ENCODE data around the gene TRAPPC13.

The TRAPPC13 gene

GRCh38 chr5:65630981-65631380 is 6.2 kb downstream of the TRAPPC13 start:
- H2BK15ac ChIP-seq (replicated peaks; ENCODE audit: low read depth) = no peak overlapping the region
- H3K18ac ChIP-seq (ENCODE audit: low read length) = no peak overlapping the region
- no peak overlapping the region for H4K8ac ChIP-seq (ENCODE audit: low read depth, low read length)
- no peak overlapping the region for H3K23ac ChIP-seq (ENCODE audit: low read length)
- H3K79me2 ChIP-seq (ENCODE audit: control insufficient read depth, insufficient read depth, low read length) = peaks cover 3% of the 10 kb centered on the region
- no peak overlapping the region for H3K4ac ChIP-seq (ENCODE audit: low read depth, low read length)
- H4K5ac ChIP-seq (ENCODE audit: low read length) = no peak overlapping the region
- no peak overlapping the region for H2BK120ac ChIP-seq (ENCODE audit: low read depth, low read length)
- no peak overlapping the region for H3K27ac ChIP-seq (ENCODE audit: low read depth, low read length)
- H3K27me3 ChIP-seq (ENCODE audit: insufficient read depth, low read length, poor library complexity) = no peaks in the 10 kb centered on the region
- no peaks in the 10 kb centered on the region for H3K36me3 ChIP-seq (ENCODE audit: control insufficient read depth, insufficient read depth, low read length)
- no peak overlapping the region for H3K4me2 ChIP-seq (ENCODE audit: low read length)
- no peak for DNase-seq
- H3K56ac ChIP-seq (ENCODE audit: low read length) = no peak overlapping the region
- no peaks in the 10 kb centered on the region for H3K4me1 ChIP-seq (ENCODE audit: control insufficient read depth, low read depth, low read length)
- no peak overlapping the region for H3K9ac ChIP-seq (ENCODE audit: low read length)
- peaks cover 3% of the 10 kb centered on the region for H3K79me1 ChIP-seq (ENCODE audit: low read length)
- no peak overlapping the region for H2AK5ac ChIP-seq (ENCODE audit: low read length)
- no peak overlapping the region for H3K4me3 ChIP-seq (ENCODE audit: low read length)
- no peak overlapping the region for H2BK5ac ChIP-seq (ENCODE audit: low read length)

GRCh38 chr5:65640240-65640639 is 15.4 kb downstream of the TRAPPC13 start:
- no peaks in the 10 kb centered on the region for H3K79me2 ChIP-seq (ENCODE audit: control insufficient read depth, insufficient read depth, low read length)
- no peak overlapping the region for H2BK15ac ChIP-seq (replicated peaks; ENCODE audit: low read depth)
- no peak overlapping the region for H3K23ac ChIP-seq (ENCODE audit: low read length)
- H3K56ac ChIP-seq (ENCODE audit: low read length) = no peak overlapping the region
- no peak overlapping the region for H4K8ac ChIP-seq (ENCODE audit: low read depth, low read length)
- no peak overlapping the region for H3K4ac ChIP-seq (ENCODE audit: low read depth, low read length)
- no peak overlapping the region for H3K27ac ChIP-seq (ENCODE audit: low read depth, low read length)
- H2BK120ac ChIP-seq (ENCODE audit: low read depth, low read length) = no peak overlapping the region
- H3K4me3 ChIP-seq (ENCODE audit: low read length) = no peak overlapping the region
- H3K9ac ChIP-seq (ENCODE audit: low read length) = no peak overlapping the region
- WGBS (ENCODE audit: extremely low coverage, insufficient coverage, low lambda C conversion rate) = no CpG with 5 or more reads among the region's 4 CpGs
- H2BK5ac ChIP-seq (ENCODE audit: low read length) = no peak overlapping the region
- H3K18ac ChIP-seq (ENCODE audit: low read length) = no peak overlapping the region
- no peak overlapping the region for H4K5ac ChIP-seq (ENCODE audit: low read length)
- no peaks in the 10 kb centered on the region for H3K4me1 ChIP-seq (ENCODE audit: control insufficient read depth, low read depth, low read length)
- no peaks in the 10 kb centered on the region for H3K27me3 ChIP-seq (ENCODE audit: insufficient read depth, low read length, poor library complexity)
- H2AK5ac ChIP-seq (ENCODE audit: low read length) = no peak overlapping the region
- no peaks in the 10 kb centered on the region for H3K36me3 ChIP-seq (ENCODE audit: control insufficient read depth, insufficient read depth, low read length)
- H3K79me1 ChIP-seq (ENCODE audit: low read length) = no peaks in the 10 kb centered on the region
- DNase-seq = no peak
- no peak overlapping the region for H3K4me2 ChIP-seq (ENCODE audit: low read length)

GRCh38 chr5:65646938-65647337 is 22.1 kb downstream of the TRAPPC13 start:
- no peak overlapping the region for H2BK120ac ChIP-seq (ENCODE audit: low read depth, low read length)
- H3K36me3 ChIP-seq (ENCODE audit: control insufficient read depth, insufficient read depth, low read length) = no peaks in the 10 kb centered on the region
- H3K18ac ChIP-seq (ENCODE audit: low read length) = no peak overlapping the region
- no peak overlapping the region for H3K23ac ChIP-seq (ENCODE audit: low read length)
- no peak overlapping the region for H3K56ac ChIP-seq (ENCODE audit: low read length)
- H3K79me1 ChIP-seq (ENCODE audit: low read length) = no peaks in the 10 kb centered on the region
- DNase-seq = no peak
- no peak overlapping the region for H4K8ac ChIP-seq (ENCODE audit: low read depth, low read length)
- no peak overlapping the region for H4K5ac ChIP-seq (ENCODE audit: low read length)
- no peak overlapping the region for H2BK5ac ChIP-seq (ENCODE audit: low read length)
- no peak overlapping the region for H3K9ac ChIP-seq (ENCODE audit: low read length)
- H2BK15ac ChIP-seq (replicated peaks; ENCODE audit: low read depth) = no peak overlapping the region
- no peak overlapping the region for H3K4ac ChIP-seq (ENCODE audit: low read depth, low read length)
- no peak overlapping the region for H3K27ac ChIP-seq (ENCODE audit: low read depth, low read length)
- H3K4me2 ChIP-seq (ENCODE audit: low read length) = no peak overlapping the region
- no peaks in the 10 kb centered on the region for H3K27me3 ChIP-seq (ENCODE audit: insufficient read depth, low read length, poor library complexity)
- no peaks in the 10 kb centered on the region for H3K79me2 ChIP-seq (ENCODE audit: control insufficient read depth, insufficient read depth, low read length)
- H2AK5ac ChIP-seq (ENCODE audit: low read length) = no peak overlapping the region
- no peaks in the 10 kb centered on the region for H3K4me1 ChIP-seq (ENCODE audit: control insufficient read depth, low read depth, low read length)
- H3K4me3 ChIP-seq (ENCODE audit: low read length) = no peak overlapping the region
- WGBS (ENCODE audit: extremely low coverage, insufficient coverage, low lambda C conversion rate) = no CpG with 5 or more reads among the region's 2 CpGs

GRCh38 chr5:65647941-65648340 is 23.1 kb downstream of the TRAPPC13 start:
- H3K23ac ChIP-seq (ENCODE audit: low read length) = no peak overlapping the region
- H3K4me1 ChIP-seq (ENCODE audit: control insufficient read depth, low read depth, low read length) = no peaks in the 10 kb centered on the region
- H3K4me3 ChIP-seq (ENCODE audit: low read length) = no peak overlapping the region
- H2AK5ac ChIP-seq (ENCODE audit: low read length) = no peak overlapping the region
- no peak overlapping the region for H3K4ac ChIP-seq (ENCODE audit: low read depth, low read length)
- H3K79me1 ChIP-seq (ENCODE audit: low read length) = no peaks in the 10 kb centered on the region
- H3K36me3 ChIP-seq (ENCODE audit: control insufficient read depth, insufficient read depth, low read length) = no peaks in the 10 kb centered on the region
- H3K27ac ChIP-seq (ENCODE audit: low read depth, low read length) = no peak overlapping the region
- H3K27me3 ChIP-seq (ENCODE audit: insufficient read depth, low read length, poor library complexity) = no peaks in the 10 kb centered on the region
- H2BK120ac ChIP-seq (ENCODE audit: low read depth, low read length) = no peak overlapping the region
- no peak overlapping the region for H4K5ac ChIP-seq (ENCODE audit: low read length)
- no peak overlapping the region for H3K9ac ChIP-seq (ENCODE audit: low read length)
- H2BK15ac ChIP-seq (replicated peaks; ENCODE audit: low read depth) = no peak overlapping the region
- no peak overlapping the region for H2BK5ac ChIP-seq (ENCODE audit: low read length)
- H4K8ac ChIP-seq (ENCODE audit: low read depth, low read length) = no peak overlapping the region
- no peak overlapping the region for H3K18ac ChIP-seq (ENCODE audit: low read length)
- no peak overlapping the region for H3K56ac ChIP-seq (ENCODE audit: low read length)
- no peaks in the 10 kb centered on the region for H3K79me2 ChIP-seq (ENCODE audit: control insufficient read depth, insufficient read depth, low read length)
- H3K4me2 ChIP-seq (ENCODE audit: low read length) = no peak overlapping the region
- DNase-seq = peak; percentile 13

- no CpG with 5 or more reads among the region's 5 CpGs for WGBS (ENCODE audit: extremely low coverage, insufficient coverage, low lambda C conversion rate)
Measured at GRCh38 chr5:65651144-65651543, 26.3 kb downstream of the TRAPPC13 start.

GRCh38 chr5:65654713-65655112 is 29.9 kb downstream of the TRAPPC13 start:
- no peak overlapping the region for H3K4me2 ChIP-seq (ENCODE audit: low read length)
- no peak overlapping the region for H3K23ac ChIP-seq (ENCODE audit: low read length)
- no peak overlapping the region for H3K9ac ChIP-seq (ENCODE audit: low read length)
- no peak overlapping the region for H4K8ac ChIP-seq (ENCODE audit: low read depth, low read length)
- no peak overlapping the region for H3K27ac ChIP-seq (ENCODE audit: low read depth, low read length)
- H3K36me3 ChIP-seq (ENCODE audit: control insufficient read depth, insufficient read depth, low read length) = no peaks in the 10 kb centered on the region
- no peak overlapping the region for H3K18ac ChIP-seq (ENCODE audit: low read length)
- no peak overlapping the region for H2AK5ac ChIP-seq (ENCODE audit: low read length)
- no peak overlapping the region for H3K4me3 ChIP-seq (ENCODE audit: low read length)
- H3K4ac ChIP-seq (ENCODE audit: low read depth, low read length) = no peak overlapping the region
- no peak overlapping the region for H2BK15ac ChIP-seq (replicated peaks; ENCODE audit: low read depth)
- no peak overlapping the region for H4K5ac ChIP-seq (ENCODE audit: low read length)
- H3K79me1 ChIP-seq (ENCODE audit: low read length) = no peaks in the 10 kb centered on the region
- WGBS (ENCODE audit: extremely low coverage, insufficient coverage, low lambda C conversion rate) = no CpG with 5 or more reads among the region's 2 CpGs
- H3K27me3 ChIP-seq (ENCODE audit: insufficient read depth, low read length, poor library complexity) = no peaks in the 10 kb centered on the region
- H2BK5ac ChIP-seq (ENCODE audit: low read length) = no peak overlapping the region
- no peak overlapping the region for H2BK120ac ChIP-seq (ENCODE audit: low read depth, low read length)
- no peaks in the 10 kb centered on the region for H3K4me1 ChIP-seq (ENCODE audit: control insufficient read depth, low read depth, low read length)
- no peak overlapping the region for H3K56ac ChIP-seq (ENCODE audit: low read length)
- no peaks in the 10 kb centered on the region for H3K79me2 ChIP-seq (ENCODE audit: control insufficient read depth, insufficient read depth, low read length)
- DNase-seq = no peak

More at GRCh38 chr5:65651144-65651543, 26.3 kb downstream of the TRAPPC13 start:
- Histone ChIP-seq H3K27ac (ENCODE audit: low read depth, low read length) (no peak overlapping the region), H3K4ac (ENCODE audit: low read depth, low read length) (no peak overlapping the region), H3K79me2 (ENCODE audit: control insufficient read depth, insufficient read depth, low read length) (no peaks in the 10 kb centered on the region), H3K27me3 (ENCODE audit: insufficient read depth, low read length, poor library complexity) (no peaks in the 10 kb centered on the region), H2BK120ac (ENCODE audit: low read depth, low read length) (no peak overlapping the region), H3K18ac (ENCODE audit: low read length) (no peak overlapping the region), H2AK5ac (ENCODE audit: low read length) (no peak overlapping the region), H3K79me1 (ENCODE audit: low read length) (no peaks in the 10 kb centered on the region), H3K56ac (ENCODE audit: low read length) (no peak overlapping the region), H3K4me3 (ENCODE audit: low read length) (no peak overlapping the region), H3K23ac (ENCODE audit: low read length) (no peak overlapping the region), H3K9ac (ENCODE audit: low read length) (no peak overlapping the region), H4K8ac (ENCODE audit: low read depth, low read length) (no peak overlapping the region), H3K4me1 (ENCODE audit: control insufficient read depth, low read depth, low read length) (no peaks in the 10 kb centered on the region), H2BK5ac (ENCODE audit: low read length) (no peak overlapping the region), H4K5ac (ENCODE audit: low read length) (no peak overlapping the region), H3K4me2 (ENCODE audit: low read length) (no peak overlapping the region), H3K36me3 (ENCODE audit: control insufficient read depth, insufficient read depth, low read length) (no peaks in the 10 kb centered on the region), H2BK15ac (replicated peaks; ENCODE audit: low read depth) (no peak overlapping the region)
- DNase-seq = no peak

Data from mesendoderm (in vitro differentiated cells).